Nephron progenitor cell (in vitro differentiated cells): ENCODE measurements around the gene ZC3H12A.

Experiments
- DNase-seq: peaks from one replicate; pipeline ENCODE4 v3.0.0; 2021
- H3K27ac Mint-ChIP-seq: 2 replicates; pipeline ENCODE4 v1.8.0; 2021; ENCODE audit warnings: mild to moderate bottlenecking, moderate library complexity, mixed read lengths
- H3K27me3 Mint-ChIP-seq: 2 replicates; pipeline ENCODE4 v1.8.0; 2021; ENCODE audit warnings: mild to moderate bottlenecking, low read depth, mixed read lengths; ENCODE audit not compliant: poor library complexity
- H3K36me3 Mint-ChIP-seq: 2 replicates; pipeline ENCODE4 v1.8.0; 2021; ENCODE audit warnings: low read depth, mixed read lengths
- H3K4me1 Mint-ChIP-seq: 2 replicates; pipeline ENCODE4 v1.8.0; 2021; ENCODE audit warnings: mixed read lengths
- H3K4me3 Mint-ChIP-seq: 2 replicates; pipeline ENCODE4 v1.8.0; 2021; ENCODE audit warnings: mild to moderate bottlenecking, moderate library complexity, mixed read lengths
- H3K9me3 Mint-ChIP-seq: 2 replicates; pipeline ENCODE4 v1.8.0; 2021; ENCODE audit warnings: mild to moderate bottlenecking, moderate library complexity, mixed read lengths
- TF ChIP-seq, protein P1 (sequence below): fragments of 200-600 bp; sonication (generic); IDR thresholded peaks from 2 replicates; pipeline ENCODE4 v1.5.0; 2021; ENCODE audit warnings: antibody characterized with exemption

The ZC3H12A gene

DNA sequence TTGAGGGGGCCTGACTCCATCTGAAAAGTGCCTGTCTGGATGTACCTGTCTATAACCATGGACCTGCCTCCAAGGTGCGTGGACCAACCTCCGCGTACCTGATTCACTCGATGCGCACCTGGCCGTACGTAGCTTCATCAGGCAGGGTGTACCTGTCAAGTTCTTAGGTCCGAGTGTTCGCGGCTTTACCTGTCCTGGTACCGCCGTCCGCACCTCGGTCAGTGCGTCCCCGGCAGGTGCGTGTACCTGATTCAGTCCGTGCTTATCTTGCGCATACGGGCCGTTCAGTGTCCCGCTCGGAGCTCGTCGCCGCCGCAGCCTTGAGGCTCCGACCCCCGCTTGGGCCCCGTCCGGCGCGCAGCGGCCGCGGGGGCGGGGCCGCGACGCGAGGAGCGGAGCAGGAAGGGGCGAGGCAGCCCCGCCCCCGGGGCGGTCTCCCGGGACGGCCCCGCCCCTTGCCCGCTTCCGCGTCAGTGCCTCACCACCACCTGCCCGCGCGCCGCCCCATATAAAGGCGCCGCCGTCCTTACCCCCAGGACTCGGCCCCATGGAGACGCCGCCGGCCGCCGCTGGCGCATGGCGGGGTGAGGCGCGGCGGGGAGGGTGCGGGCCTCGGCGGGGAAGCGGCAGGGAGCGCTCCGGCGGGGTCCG lies at the start of gene ZC3H12A:
ZC3H12A (plus strand) TSS at position 535 of the 651 bp plus-strand sequence. CDS start 917 bp downstream, outside the sequence.
- Mint-ChIP-seq H3K27ac (no peak within 1 kb of the TSS), H3K27me3 (peaks cover 41% of the 10 kb centered on the region), H3K9me3 (no peaks in the 10 kb centered on the region), H3K4me3 (peak within 1 kb of the TSS; percentile 79), H3K4me1 (peaks cover 52% of the 10 kb centered on the region), H3K36me3 (no peaks in the 10 kb centered on the region)
- TF ChIP-seq, protein P1, sequence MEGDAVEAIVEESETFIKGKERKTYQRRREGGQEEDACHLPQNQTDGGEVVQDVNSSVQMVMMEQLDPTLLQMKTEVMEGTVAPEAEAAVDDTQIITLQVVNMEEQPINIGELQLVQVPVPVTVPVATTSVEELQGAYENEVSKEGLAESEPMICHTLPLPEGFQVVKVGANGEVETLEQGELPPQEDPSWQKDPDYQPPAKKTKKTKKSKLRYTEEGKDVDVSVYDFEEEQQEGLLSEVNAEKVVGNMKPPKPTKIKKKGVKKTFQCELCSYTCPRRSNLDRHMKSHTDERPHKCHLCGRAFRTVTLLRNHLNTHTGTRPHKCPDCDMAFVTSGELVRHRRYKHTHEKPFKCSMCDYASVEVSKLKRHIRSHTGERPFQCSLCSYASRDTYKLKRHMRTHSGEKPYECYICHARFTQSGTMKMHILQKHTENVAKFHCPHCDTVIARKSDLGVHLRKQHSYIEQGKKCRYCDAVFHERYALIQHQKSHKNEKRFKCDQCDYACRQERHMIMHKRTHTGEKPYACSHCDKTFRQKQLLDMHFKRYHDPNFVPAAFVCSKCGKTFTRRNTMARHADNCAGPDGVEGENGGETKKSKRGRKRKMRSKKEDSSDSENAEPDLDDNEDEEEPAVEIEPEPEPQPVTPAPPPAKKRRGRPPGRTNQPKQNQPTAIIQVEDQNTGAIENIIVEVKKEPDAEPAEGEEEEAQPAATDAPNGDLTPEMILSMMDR, result no peak
- DNase-seq, result peak; percentile 91

DNA sequence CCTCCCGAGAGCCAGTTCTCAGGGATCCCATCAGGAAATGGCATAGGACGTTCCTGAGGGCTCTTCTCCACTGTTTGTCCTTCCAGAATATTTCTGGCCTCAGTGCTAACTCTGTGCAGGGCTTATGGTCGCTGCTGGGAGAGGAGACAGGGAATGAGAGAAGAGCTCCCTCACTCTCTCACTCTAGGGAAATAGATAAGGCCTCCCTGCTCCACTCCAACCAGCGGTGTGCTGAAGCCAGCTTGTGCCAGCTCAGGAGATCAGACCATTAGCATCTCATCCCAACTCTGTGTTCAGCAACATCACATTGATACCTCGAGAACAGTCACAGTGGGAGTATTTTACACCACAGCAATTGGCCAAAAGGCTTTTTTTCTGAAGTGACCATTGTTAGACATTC lies 49.2 kb upstream of the ZC3H12A start:
- H3K27ac Mint-ChIP-seq, result no peak overlapping the region
- no peak overlapping the region for H3K4me3 Mint-ChIP-seq
- H3K27me3 Mint-ChIP-seq, result peaks cover 66% of the 10 kb centered on the region
- no peak for DNase-seq
- H3K36me3 Mint-ChIP-seq, result no peaks in the 10 kb centered on the region
- TF ChIP-seq, protein P1, result no peak
- H3K9me3 Mint-ChIP-seq, result no peaks in the 10 kb centered on the region
- no peaks in the 10 kb centered on the region for H3K4me1 Mint-ChIP-seq

DNA sequence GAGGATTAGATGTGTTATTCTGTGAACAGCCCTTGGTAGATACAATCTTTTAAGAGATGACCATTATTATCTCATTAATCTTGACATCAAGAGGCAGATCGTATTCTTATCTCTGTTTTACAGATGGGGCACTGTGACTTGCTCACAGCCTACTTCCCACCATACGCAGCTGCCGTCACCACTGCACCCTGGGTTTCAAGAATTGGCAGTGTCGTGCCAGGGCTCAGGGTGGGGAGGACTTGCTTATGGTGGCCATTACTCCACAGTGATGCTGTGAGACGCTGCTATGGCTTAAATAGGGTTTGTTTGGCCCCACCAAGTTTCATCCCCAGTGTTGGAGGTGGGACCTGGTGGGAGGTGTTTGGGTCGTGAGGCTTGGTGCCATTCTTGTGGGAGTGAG lies 45.4 kb upstream of the ZC3H12A start:
- Mint-ChIP-seq H3K4me3 (no peak overlapping the region), H3K9me3 (no peaks in the 10 kb centered on the region), H3K27me3 (peaks cover 70% of the 10 kb centered on the region), H3K4me1 (no peaks in the 10 kb centered on the region), H3K27ac (no peak overlapping the region), H3K36me3 (no peaks in the 10 kb centered on the region)
- DNase-seq, result no peak
- TF ChIP-seq, protein P1, result no peak

DNA sequence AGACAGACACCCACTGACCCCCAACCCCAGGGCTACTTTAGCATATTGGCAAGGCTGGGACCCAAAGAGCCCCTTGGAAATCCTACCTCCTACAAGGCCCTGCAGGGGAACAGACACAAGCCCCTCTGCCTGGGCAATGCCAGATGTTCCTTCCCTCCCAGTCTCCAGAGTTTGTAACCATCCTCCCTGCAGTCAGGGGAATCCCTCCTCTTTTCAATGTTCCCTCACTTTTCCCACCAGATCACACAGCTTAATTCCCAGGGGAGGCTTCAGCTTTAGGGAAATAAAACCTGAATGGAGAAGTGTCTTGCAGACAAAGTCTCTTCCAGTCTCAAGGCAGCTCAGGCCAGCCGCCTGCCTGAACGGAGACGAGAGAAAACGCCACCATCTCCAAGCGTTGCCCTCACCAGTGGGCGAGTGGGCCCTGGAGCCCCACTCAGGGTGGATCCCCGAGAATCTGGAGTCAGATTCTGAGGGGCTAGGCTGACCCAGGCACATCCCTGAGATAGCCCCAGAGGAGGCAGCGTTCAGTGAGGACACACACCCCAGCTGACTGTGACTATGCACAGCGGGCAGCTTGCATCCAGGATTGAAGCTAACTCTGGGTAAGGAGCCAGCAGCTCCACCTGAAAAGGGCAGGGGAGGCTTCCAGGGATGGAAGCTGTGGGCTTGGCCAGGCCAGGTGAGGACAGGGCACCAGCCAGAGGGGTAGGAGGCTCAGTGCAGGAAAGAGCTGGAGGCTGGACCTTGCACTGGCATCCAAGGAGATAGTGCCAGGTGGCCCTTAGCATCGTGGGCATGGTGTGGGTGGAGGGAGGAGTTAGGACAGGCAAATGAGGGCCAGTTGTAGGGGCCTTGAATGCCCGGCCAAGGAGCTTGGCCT lies 44.0 kb upstream of the ZC3H12A start:
- Mint-ChIP-seq H3K4me3 (no peak overlapping the region), H3K27me3 (peaks cover 74% of the 10 kb centered on the region), H3K9me3 (no peaks in the 10 kb centered on the region), H3K27ac (no peak overlapping the region), H3K4me1 (no peaks in the 10 kb centered on the region), H3K36me3 (no peaks in the 10 kb centered on the region)
- no peak for DNase-seq
- TF ChIP-seq, protein P1, result no peak

DNA sequence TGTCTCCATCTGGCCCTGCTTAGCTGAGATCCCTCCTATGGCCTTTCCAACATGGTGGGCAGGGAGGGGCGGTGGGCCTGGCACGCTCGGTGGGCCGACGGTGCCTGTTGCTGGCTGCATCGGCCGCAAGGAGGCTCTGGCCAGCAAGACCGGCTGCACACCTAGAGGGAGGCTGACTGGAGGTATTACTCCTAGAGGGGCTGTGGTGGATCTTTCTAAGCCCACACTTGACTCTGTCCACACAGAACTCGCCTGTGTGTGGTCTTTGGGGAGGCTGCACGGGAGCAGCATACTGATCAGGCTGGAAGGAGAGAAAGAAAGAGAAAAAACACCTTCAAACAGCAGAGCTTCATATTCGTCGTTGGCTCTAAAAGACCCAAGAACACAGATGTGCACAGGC lies 41.7 kb upstream of the ZC3H12A start:
- Mint-ChIP-seq H3K27ac (no peak overlapping the region), H3K36me3 (no peaks in the 10 kb centered on the region), H3K27me3 (peaks cover 79% of the 10 kb centered on the region), H3K9me3 (no peaks in the 10 kb centered on the region), H3K4me1 (no peaks in the 10 kb centered on the region), H3K4me3 (no peak overlapping the region)
- TF ChIP-seq, protein P1, result no peak
- DNase-seq, result no peak
